ENCODE results near the gene PLEKHA6. TPM values are rescaled to one million over a fixed set of nuclear protein-coding genes. Genes with fewer than 3 reads are reported as not detected.

PLEKHA6 gene
- total RNA-seq (2021): 1.6 and 2.1 TPM in 2 replicates
- long read RNA-seq, partial matches to known transcripts: 1 of 3 reads
- long read RNA-seq, other reads (novel, unspliced or antisense): 2 of 3 reads

GRCh38 chr1:204359474-204360255, at the start of gene PLEKHA6:
Gene PLEKHA6 (minus strand): TSS chr1:204359929. CDS start chr1:204273727, 86,202 bp downstream.
- H2BK12ac ChIP-seq (ENCODE audit: insufficient read length, low read depth, low read length): no peak within 1 kb of the TSS
- no peak within 1 kb of the TSS for H3K23ac ChIP-seq (ENCODE audit: insufficient read length, low read depth, low read length)
- Mint-ChIP-seq H3K36me3 (ENCODE audit: insufficient read depth in 1 of 3, low read depth in 3 of 3) (no peaks in the 10 kb centered on the region), H3K27me3 (ENCODE audit: low read depth) (peaks cover 34% of the 10 kb centered on the region), H3K27ac (no peak within 1 kb of the TSS), H3K9me3 (no peaks in the 10 kb centered on the region), H3K4me1 (peaks cover 29 to 30% of the 10 kb centered on the region in 2 experiments), H3K4me3 (peak within 1 kb of the TSS; percentile 21 to 70; a peak in 3 of 5 replicates)
- no peak within 1 kb of the TSS for H2BK5ac ChIP-seq (ENCODE audit: insufficient read length, low read length)
- H3K9me3 ChIP-seq (ENCODE audit: control insufficient read depth, low read depth, low read length): no peaks in the 10 kb centered on the region
- no peak within 1 kb of the TSS for H4K5ac ChIP-seq (ENCODE audit: insufficient read length, low read depth, low read length)
- no peaks in the 10 kb centered on the region for H4K20me1 ChIP-seq (ENCODE audit: control insufficient read depth, insufficient read depth, insufficient read length)
- no peaks in the 10 kb centered on the region for H3K79me2 ChIP-seq (ENCODE audit: insufficient read depth, low read length)
- no peak within 1 kb of the TSS for H2BK20ac ChIP-seq (ENCODE audit: low read depth, low read length, poor library complexity, severe bottlenecking)
- no peak within 1 kb of the TSS for H2AFZ ChIP-seq (ENCODE audit: low read length)
- H3K79me1 ChIP-seq (ENCODE audit: insufficient read depth, low read depth, low read length, poor library complexity, severe bottlenecking): no peaks in the 10 kb centered on the region
- peak; percentile 47 for TF ChIP-seq CTCF (conservative IDR thresholded peaks at IDR 0.05)
- peak within 1 kb of the TSS; percentile 21 for H3K4me2 ChIP-seq (ENCODE audit: insufficient read depth, insufficient read length, low read length)
- no peak within 1 kb of the TSS for H3K9ac ChIP-seq (ENCODE audit: extremely low read depth, insufficient read length, low read length)
- H3K23me2 ChIP-seq (ENCODE audit: insufficient read length, low read depth, low read length, poor library complexity, severe bottlenecking): no peaks in the 10 kb centered on the region
- no peak within 1 kb of the TSS for H3K18ac ChIP-seq (ENCODE audit: insufficient read length, low read depth, low read length)
- H3K56ac ChIP-seq (ENCODE audit: insufficient read length, low read depth, low read length): no peak within 1 kb of the TSS
- no peak within 1 kb of the TSS for H2BK15ac ChIP-seq (ENCODE audit: low read depth, low read length)
- no peak within 1 kb of the TSS for H4K91ac ChIP-seq (ENCODE audit: insufficient read length, low read depth, low read length)
- H3K14ac ChIP-seq (ENCODE audit: insufficient read depth, low read length): no peak within 1 kb of the TSS
- H3T11ph ChIP-seq (ENCODE audit: low read length): no peak within 1 kb of the TSS
- no peak within 1 kb of the TSS for H3K4ac ChIP-seq (ENCODE audit: low read depth, low read length)
- no peak within 1 kb of the TSS for H4K8ac ChIP-seq (replicated peaks; ENCODE audit: insufficient read length, low read depth, low read length)
- WGBS (ENCODE audit: extremely low coverage, insufficient read length, low lambda C conversion rate): no CpG with 5 or more reads among the region's 20 CpGs
- no peak for DNase-seq
- peaks cover 3% of the 10 kb centered on the region; the same call in 1 of the 2 replicates for H3K4me1 ChIP-seq (ENCODE audit: insufficient read depth, low read length)
- no peak within 1 kb of the TSS for H2BK120ac ChIP-seq (ENCODE audit: low read depth, low read length, poor library complexity, severe bottlenecking)
- H3K27me3 ChIP-seq (ENCODE audit: insufficient read depth, low read length): no peaks in the 10 kb centered on the region
- no peak within 1 kb of the TSS for H3K27ac ChIP-seq (ENCODE audit: insufficient read length, low read depth, low read length)
- H2AK5ac ChIP-seq (ENCODE audit: insufficient read length, low read length): no peak within 1 kb of the TSS
